Measurements from ENCODE around the gene MISP.

MISP gene

GRCh38 chr19:799076-799881 lies 48.4 kb downstream of the MISP start:
- Histone ChIP-seq H3K4me1 (ENCODE audit: control insufficient read depth, insufficient read depth, low read length) (peaks cover 40% of the 10 kb centered on the region), H3K36me3 (ENCODE audit: control insufficient read depth, insufficient read depth, low read length) (peaks cover 12% of the 10 kb centered on the region), H3K4me3 (ENCODE audit: low read length) (peak overlapping the region; percentile 87), H3K9me3 (ENCODE audit: control insufficient read depth, low read length) (no peaks in the 10 kb centered on the region), H3K9ac (ENCODE audit: low read length) (peak overlapping the region; percentile 83), H3K27me3 (ENCODE audit: control insufficient read depth, insufficient read depth, low read length) (no peaks in the 10 kb centered on the region)

GRCh38 chr19:800360-801029 lies 49.6 kb downstream of the MISP start:
- no peaks in the 10 kb centered on the region for H3K27me3 ChIP-seq (ENCODE audit: control insufficient read depth, insufficient read depth, low read length)
- no peaks in the 10 kb centered on the region for H3K9me3 ChIP-seq (ENCODE audit: control insufficient read depth, low read length)
- peak overlapping the region; percentile 18 for H3K4me3 ChIP-seq (ENCODE audit: low read length)
- H3K4me1 ChIP-seq (ENCODE audit: control insufficient read depth, insufficient read depth, low read length): peaks cover 40% of the 10 kb centered on the region
- H3K36me3 ChIP-seq (ENCODE audit: control insufficient read depth, insufficient read depth, low read length): peaks cover 23% of the 10 kb centered on the region
- peak overlapping the region; percentile 83 for H3K9ac ChIP-seq (ENCODE audit: low read length)

- H3K27me3 ChIP-seq (ENCODE audit: control insufficient read depth, insufficient read depth, low read length): no peaks in the 10 kb centered on the region
- H3K9ac ChIP-seq (ENCODE audit: low read length): peak overlapping the region; percentile 34
- H3K9me3 ChIP-seq (ENCODE audit: control insufficient read depth, low read length): no peaks in the 10 kb centered on the region
- no peak overlapping the region for H3K4me3 ChIP-seq (ENCODE audit: low read length)
- H3K4me1 ChIP-seq (ENCODE audit: control insufficient read depth, insufficient read depth, low read length): peaks cover 40% of the 10 kb centered on the region
- H3K36me3 ChIP-seq (ENCODE audit: control insufficient read depth, insufficient read depth, low read length): peaks cover 24% of the 10 kb centered on the region
Measured at GRCh38 chr19:801030-801860, 50.3 kb downstream of the MISP start.

GRCh38 chr19:801861-802497 lies 51.1 kb downstream of the MISP start:
- Histone ChIP-seq H3K4me1 (ENCODE audit: control insufficient read depth, insufficient read depth, low read length) (peaks cover 40% of the 10 kb centered on the region), H3K9ac (ENCODE audit: low read length) (peak overlapping the region; percentile 34), H3K9me3 (ENCODE audit: control insufficient read depth, low read length) (no peaks in the 10 kb centered on the region), H3K4me3 (ENCODE audit: low read length) (no peak overlapping the region), H3K36me3 (ENCODE audit: control insufficient read depth, insufficient read depth, low read length) (peaks cover 24% of the 10 kb centered on the region), H3K27me3 (ENCODE audit: control insufficient read depth, insufficient read depth, low read length) (no peaks in the 10 kb centered on the region)

- H3K4me1 ChIP-seq (ENCODE audit: control insufficient read depth, insufficient read depth, low read length): peaks cover 40% of the 10 kb centered on the region
- H3K36me3 ChIP-seq (ENCODE audit: control insufficient read depth, insufficient read depth, low read length): peaks cover 31% of the 10 kb centered on the region
- no peak overlapping the region for H3K4me3 ChIP-seq (ENCODE audit: low read length)
- H3K9me3 ChIP-seq (ENCODE audit: control insufficient read depth, low read length): no peaks in the 10 kb centered on the region
- no peak overlapping the region for H3K9ac ChIP-seq (ENCODE audit: low read length)
- no peaks in the 10 kb centered on the region for H3K27me3 ChIP-seq (ENCODE audit: control insufficient read depth, insufficient read depth, low read length)
Measured at GRCh38 chr19:802498-803098, 51.7 kb downstream of the MISP start.

- peaks cover 40% of the 10 kb centered on the region for H3K4me1 ChIP-seq (ENCODE audit: control insufficient read depth, insufficient read depth, low read length)
- peaks cover 36% of the 10 kb centered on the region for H3K36me3 ChIP-seq (ENCODE audit: control insufficient read depth, insufficient read depth, low read length)
- H3K9me3 ChIP-seq (ENCODE audit: control insufficient read depth, low read length): no peaks in the 10 kb centered on the region
- H3K4me3 ChIP-seq (ENCODE audit: low read length): no peak overlapping the region
- H3K9ac ChIP-seq (ENCODE audit: low read length): no peak overlapping the region
- H3K27me3 ChIP-seq (ENCODE audit: control insufficient read depth, insufficient read depth, low read length): no peaks in the 10 kb centered on the region
Measured at GRCh38 chr19:803099-803561, 52.2 kb downstream of the MISP start.

- no peaks in the 10 kb centered on the region for H3K27me3 ChIP-seq (ENCODE audit: control insufficient read depth, insufficient read depth, low read length)
- H3K9ac ChIP-seq (ENCODE audit: low read length): no peak overlapping the region
- no peak overlapping the region for H3K4me3 ChIP-seq (ENCODE audit: low read length)
- H3K4me1 ChIP-seq (ENCODE audit: control insufficient read depth, insufficient read depth, low read length): peaks cover 38% of the 10 kb centered on the region
- peaks cover 36% of the 10 kb centered on the region for H3K36me3 ChIP-seq (ENCODE audit: control insufficient read depth, insufficient read depth, low read length)
- H3K9me3 ChIP-seq (ENCODE audit: control insufficient read depth, low read length): no peaks in the 10 kb centered on the region
Measured at GRCh38 chr19:803686-804418, 52.9 kb downstream of the MISP start.

GRCh38 chr19:804419-805165 lies 53.7 kb downstream of the MISP start:
- Histone ChIP-seq H3K27me3 (ENCODE audit: control insufficient read depth, insufficient read depth, low read length) (no peaks in the 10 kb centered on the region), H3K4me1 (ENCODE audit: control insufficient read depth, insufficient read depth, low read length) (peaks cover 31% of the 10 kb centered on the region), H3K9ac (ENCODE audit: low read length) (no peak overlapping the region), H3K9me3 (ENCODE audit: control insufficient read depth, low read length) (no peaks in the 10 kb centered on the region), H3K4me3 (ENCODE audit: low read length) (no peak overlapping the region), H3K36me3 (ENCODE audit: control insufficient read depth, insufficient read depth, low read length) (peaks cover 36% of the 10 kb centered on the region)

- H3K9me3 ChIP-seq (ENCODE audit: control insufficient read depth, low read length): no peaks in the 10 kb centered on the region
- H3K9ac ChIP-seq (ENCODE audit: low read length): no peak overlapping the region
- peaks cover 25% of the 10 kb centered on the region for H3K4me1 ChIP-seq (ENCODE audit: control insufficient read depth, insufficient read depth, low read length)
- H3K4me3 ChIP-seq (ENCODE audit: low read length): no peak overlapping the region
- peaks cover 39% of the 10 kb centered on the region for H3K36me3 ChIP-seq (ENCODE audit: control insufficient read depth, insufficient read depth, low read length)
- H3K27me3 ChIP-seq (ENCODE audit: control insufficient read depth, insufficient read depth, low read length): no peaks in the 10 kb centered on the region
Measured at GRCh38 chr19:805166-805551, 54.2 kb downstream of the MISP start.

- no peak overlapping the region for H3K4me3 ChIP-seq (ENCODE audit: low read length)
- H3K36me3 ChIP-seq (ENCODE audit: control insufficient read depth, insufficient read depth, low read length): peaks cover 44% of the 10 kb centered on the region
- no peak overlapping the region for H3K9ac ChIP-seq (ENCODE audit: low read length)
- no peaks in the 10 kb centered on the region for H3K9me3 ChIP-seq (ENCODE audit: control insufficient read depth, low read length)
- H3K4me1 ChIP-seq (ENCODE audit: control insufficient read depth, insufficient read depth, low read length): peaks cover 18% of the 10 kb centered on the region
- no peaks in the 10 kb centered on the region for H3K27me3 ChIP-seq (ENCODE audit: control insufficient read depth, insufficient read depth, low read length)
Measured at GRCh38 chr19:805600-806550, 55.0 kb downstream of the MISP start.
